ENCODE results near the gene ALAD.
"Not testable (repeated sequence)": the region's sequence is repeated elsewhere in the genome, so short reads cannot be mapped to it uniquely, and the experiment has no call there.

The ALAD gene

GRCh38 chr9:113386571-113387393 lies 14.3 kb downstream of the ALAD start:
- Mint-ChIP-seq H3K4me3 (no peak overlapping the region), H3K4me1 (no peaks in the 10 kb centered on the region), H3K9me3 (no peaks in the 10 kb centered on the region), H3K27me3 (no peaks in the 10 kb centered on the region), H3K27ac (no peak overlapping the region)
- ATAC-seq (no peak), DNase-seq (no peak)

DNA sequence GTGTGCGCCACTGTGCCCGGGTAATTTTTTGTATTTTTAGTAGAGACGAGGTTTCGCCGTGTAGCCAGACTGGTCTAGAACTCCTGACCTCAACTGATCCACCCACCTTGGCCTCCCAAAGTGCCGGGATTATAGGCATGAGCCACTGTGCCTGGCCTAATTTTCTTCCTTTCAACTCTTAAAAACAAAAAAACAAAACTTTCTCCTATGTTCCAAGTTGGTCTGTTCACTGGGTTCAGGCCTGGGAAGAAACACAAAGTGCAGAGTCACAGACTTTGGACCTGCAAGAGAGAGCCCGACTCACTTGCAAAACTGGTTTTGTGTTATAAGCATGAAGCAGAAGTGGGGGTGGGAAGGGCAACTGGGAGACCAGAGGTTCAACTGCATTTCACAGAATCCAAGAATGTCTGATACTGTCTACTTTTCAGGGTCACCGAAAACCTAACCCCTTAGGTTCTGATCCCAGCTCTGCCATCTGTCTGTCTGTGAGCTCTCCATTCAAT lies 19.1 kb downstream of the ALAD start:
- H3K4me1 Mint-ChIP-seq, result no peaks in the 10 kb centered on the region
- no peaks in the 10 kb centered on the region for H3K9me3 Mint-ChIP-seq
- ATAC-seq (no peak), DNase-seq (no peak)
- H3K27me3 Mint-ChIP-seq, result no peaks in the 10 kb centered on the region
- peak overlapping the region in 1 of 2 donors; percentile 12 for H3K27ac Mint-ChIP-seq
- H3K4me3 Mint-ChIP-seq, result no peak overlapping the region

DNA sequence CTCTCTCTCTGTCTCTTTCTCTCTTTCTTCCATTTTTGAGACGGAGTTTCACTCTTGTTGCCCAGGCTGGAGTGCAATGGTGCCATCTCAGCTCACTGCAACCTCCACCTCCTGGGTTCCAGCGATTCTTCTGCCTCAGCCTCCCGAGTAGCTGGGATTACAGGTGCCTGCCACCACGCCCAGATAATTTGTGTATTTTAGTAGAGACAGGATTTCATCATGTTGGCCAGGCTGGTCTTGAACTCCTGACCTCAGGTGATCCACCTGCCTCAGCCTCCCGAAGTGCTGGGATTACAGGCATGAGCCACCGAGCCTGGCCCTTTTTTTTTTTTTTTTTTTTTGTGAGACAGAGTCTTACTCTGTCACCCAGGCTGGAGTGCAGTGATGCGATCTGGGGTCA lies 19.6 kb downstream of the ALAD start:
- H3K9me3 Mint-ChIP-seq, DNase-seq, H3K27ac Mint-ChIP-seq, ATAC-seq, H3K27me3 Mint-ChIP-seq, H3K4me3 Mint-ChIP-seq, H3K4me1 Mint-ChIP-seq: not testable (repeated sequence)

GRCh38 chr9:113380869-113381378 lies 20.2 kb downstream of the ALAD start:
- ATAC-seq (no peak), DNase-seq (no peak)
- Mint-ChIP-seq H3K27ac (no peak overlapping the region), H3K4me3 (no peak overlapping the region), H3K4me1 (peaks cover under 1% of the 10 kb centered on the region), H3K9me3 (no peaks in the 10 kb centered on the region), H3K27me3 (no peaks in the 10 kb centered on the region)

DNA sequence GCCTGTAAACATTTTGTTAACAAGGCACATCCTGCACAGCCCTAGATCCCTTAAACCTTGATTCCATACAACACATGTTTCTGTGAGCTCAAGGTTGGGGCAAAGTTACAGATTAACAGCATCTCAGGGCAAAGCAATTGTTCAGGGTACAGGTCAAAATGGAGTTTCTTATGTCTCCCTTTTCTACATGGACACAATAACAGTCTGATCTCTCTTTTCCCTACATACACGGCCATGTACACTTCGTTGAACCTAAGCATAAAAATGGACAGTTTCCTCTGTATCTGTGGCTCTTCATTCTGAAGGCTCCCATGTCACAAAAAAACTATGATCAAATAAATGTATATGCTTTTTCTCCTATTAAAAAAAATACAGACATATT lies 21.3 kb downstream of the ALAD start:
- not testable (repeated sequence) for H3K4me3 Mint-ChIP-seq, ATAC-seq, H3K27me3 Mint-ChIP-seq, H3K9me3 Mint-ChIP-seq, DNase-seq
- H3K27ac Mint-ChIP-seq, result peak overlapping the region in 1 of 2 donors; percentile 61
- H3K4me1 Mint-ChIP-seq, result peaks cover 12% of the 10 kb centered on the region

GRCh38 chr9:113379094-113379828 lies 21.8 kb downstream of the ALAD start:
- H3K9me3 Mint-ChIP-seq, H3K27me3 Mint-ChIP-seq, H3K4me3 Mint-ChIP-seq, ATAC-seq, DNase-seq, H3K27ac Mint-ChIP-seq: not testable (repeated sequence)
- peaks cover 14% of the 10 kb centered on the region for H3K4me1 Mint-ChIP-seq

DNA sequence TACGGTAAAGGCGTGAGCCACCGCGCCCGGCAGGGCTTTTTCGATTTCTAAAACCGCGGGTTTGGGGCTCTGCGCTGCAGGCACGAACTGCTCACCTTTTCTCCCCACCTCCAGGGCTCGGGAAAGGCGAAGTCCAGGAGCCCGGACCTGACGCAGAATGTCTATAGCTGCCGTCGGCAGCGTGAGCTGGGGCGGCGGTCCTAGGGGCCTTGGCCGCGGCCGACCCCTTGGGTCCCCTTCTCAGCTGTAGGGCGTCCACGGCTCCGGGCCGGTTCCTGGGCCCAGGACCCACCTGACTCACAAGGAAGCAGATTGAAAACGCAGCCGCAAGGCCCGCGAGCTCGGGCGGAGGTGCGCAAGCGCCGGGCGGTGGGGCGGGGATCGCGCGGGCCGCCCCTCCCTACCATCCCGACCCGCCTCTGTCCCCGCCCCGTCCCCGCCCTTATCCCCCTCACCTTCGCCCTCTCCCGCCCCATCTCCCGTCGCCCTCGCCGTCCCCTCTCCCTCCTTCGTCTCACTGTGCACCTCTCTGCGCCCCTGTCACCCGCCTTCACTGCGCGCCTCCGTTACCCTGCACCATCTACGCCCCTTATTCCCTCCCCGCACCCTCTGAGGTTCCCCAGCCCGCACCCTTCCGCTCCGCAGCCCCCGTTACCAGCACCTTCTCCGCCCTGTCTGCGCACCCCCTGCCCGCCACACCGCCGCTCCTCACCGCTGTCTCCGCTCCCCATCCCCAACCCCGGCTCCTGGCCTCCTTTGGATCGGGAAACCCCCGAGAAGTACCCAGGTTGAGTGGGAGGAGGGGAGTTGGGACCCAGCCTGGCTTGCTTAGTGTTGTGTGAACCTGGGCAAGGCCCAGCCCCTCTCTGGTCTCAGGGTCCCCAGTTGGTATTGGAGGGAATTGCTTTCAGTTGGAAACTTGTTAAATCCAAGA lies 24.2 kb downstream of the ALAD start, which contains the start of gene HDHD3:
HDHD3 (minus strand) TSS at position 353 of the 934 bp plus-strand sequence. CDS start 2,632 bp downstream, outside the sequence.
- ATAC-seq, result peak; percentile 92

GRCh38 chr9:113375057-113376023 lies 25.7 kb downstream of the ALAD start:
- H3K4me1 Mint-ChIP-seq, result peaks cover 14% of the 10 kb centered on the region
- H3K4me3 Mint-ChIP-seq, result peak overlapping the region; percentile 76 to 87
- no peak for DNase-seq
- H3K27me3 Mint-ChIP-seq, result no peaks in the 10 kb centered on the region
- peak overlapping the region; percentile 66 to 91 for H3K27ac Mint-ChIP-seq
- ATAC-seq, result no peak
- no peaks in the 10 kb centered on the region for H3K9me3 Mint-ChIP-seq

More for the DNA sequence above, 24.2 kb downstream of the ALAD start, which contains the start of gene HDHD3:
- Mint-ChIP-seq H3K9me3 (no peaks in the 10 kb centered on the region), H3K27ac (peak within 1 kb of the TSS; percentile 74 to 94), H3K27me3 (no peaks in the 10 kb centered on the region), H3K4me1 (peaks cover 14% of the 10 kb centered on the region), H3K4me3 (peak within 1 kb of the TSS; percentile 76 to 87)
- DNase-seq, result peak; percentile 84 to 85

DNA sequence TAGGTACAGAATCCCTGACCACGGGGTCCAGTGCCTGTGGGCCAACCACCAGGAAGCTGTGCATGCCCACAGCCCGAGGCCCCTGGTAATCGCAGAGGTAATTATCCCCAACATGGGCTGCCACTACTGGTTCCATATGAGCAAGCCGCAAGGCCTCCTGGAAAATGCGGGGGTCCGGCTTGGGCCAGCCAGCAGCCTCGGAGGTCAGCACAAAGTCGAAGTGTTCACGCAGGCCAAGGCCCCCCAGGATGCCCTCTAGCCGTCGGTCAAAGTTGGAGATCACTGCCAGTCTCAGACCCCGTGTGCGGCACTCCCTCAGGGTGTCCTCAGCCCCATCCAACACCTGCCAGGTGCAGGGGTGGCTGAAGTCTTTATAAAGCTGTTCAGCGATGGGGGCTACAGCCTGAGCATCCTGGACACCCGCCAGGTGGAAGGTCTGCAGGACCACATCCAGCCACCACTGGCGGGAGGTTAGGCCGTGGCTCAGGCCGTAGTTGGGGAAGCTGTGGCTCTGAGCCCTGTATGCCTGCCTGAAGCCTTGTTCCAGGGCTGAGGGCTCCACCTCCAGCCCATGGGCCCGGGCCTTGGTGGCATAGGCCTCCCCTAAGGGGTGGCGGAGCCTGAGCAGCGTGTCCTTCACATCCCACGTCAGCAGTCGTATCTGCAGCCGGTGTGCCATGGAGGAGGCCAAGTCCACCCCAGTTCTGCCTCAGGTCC lies 27.2 kb downstream of the ALAD start:
- no peak overlapping the region for H3K4me3 Mint-ChIP-seq
- H3K27me3 Mint-ChIP-seq, result no peaks in the 10 kb centered on the region
- no peaks in the 10 kb centered on the region for H3K9me3 Mint-ChIP-seq
- peaks cover 14% of the 10 kb centered on the region for H3K4me1 Mint-ChIP-seq
- no peak for ATAC-seq
- no peak for DNase-seq
- H3K27ac Mint-ChIP-seq, result no peak overlapping the region

- ATAC-seq (no peak), DNase-seq (no peak)
- Mint-ChIP-seq H3K9me3 (no peaks in the 10 kb centered on the region), H3K4me1 (peaks cover 14% of the 10 kb centered on the region), H3K4me3 (no peak overlapping the region), H3K27ac (no peak overlapping the region), H3K27me3 (no peaks in the 10 kb centered on the region)
Observed at GRCh38 chr9:113373256-113373655, 27.8 kb downstream of the ALAD start.

DNA sequence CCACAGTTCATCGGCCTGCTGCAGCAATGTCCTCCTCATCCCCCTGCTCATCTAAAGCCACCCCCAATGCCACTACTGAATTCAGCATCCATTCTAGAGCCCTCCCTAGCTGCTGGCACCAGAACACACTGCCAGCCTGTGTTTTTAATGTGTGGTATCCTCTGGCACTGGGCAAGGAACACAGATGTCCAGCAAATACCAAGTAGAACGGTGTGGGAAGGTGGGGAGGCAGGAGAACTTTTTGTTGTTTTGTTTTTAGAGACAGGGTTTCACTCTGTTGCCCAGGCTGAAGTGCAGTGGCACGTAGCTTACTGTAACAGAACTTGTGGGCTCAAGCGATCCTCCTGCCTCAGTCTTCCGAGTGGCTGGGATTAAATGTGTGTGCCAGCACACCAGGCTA lies 29.0 kb downstream of the ALAD start:
- no peaks in the 10 kb centered on the region for H3K27me3 Mint-ChIP-seq
- DNase-seq (no peak), ATAC-seq (no peak)
- peak overlapping the region in 1 of 2 donors; percentile 82 for H3K27ac Mint-ChIP-seq
- H3K9me3 Mint-ChIP-seq, result no peaks in the 10 kb centered on the region
- peaks cover 14% of the 10 kb centered on the region for H3K4me1 Mint-ChIP-seq
- no peak overlapping the region for H3K4me3 Mint-ChIP-seq

GRCh38 chr9:113370806-113371325 lies 30.2 kb downstream of the ALAD start:
- H3K27ac Mint-ChIP-seq, result no peak overlapping the region
- no peaks in the 10 kb centered on the region for H3K27me3 Mint-ChIP-seq
- peaks cover 12% of the 10 kb centered on the region for H3K4me1 Mint-ChIP-seq
- DNase-seq, result no peak
- H3K4me3 Mint-ChIP-seq, result no peak overlapping the region
- ATAC-seq, result no peak
- H3K9me3 Mint-ChIP-seq, result no peaks in the 10 kb centered on the region

GRCh38 chr9:113369855-113370140 lies 31.3 kb downstream of the ALAD start:
- ATAC-seq, result no peak
- H3K27ac Mint-ChIP-seq, result no peak overlapping the region
- no peak for DNase-seq
- no peaks in the 10 kb centered on the region for H3K9me3 Mint-ChIP-seq
- H3K4me3 Mint-ChIP-seq, result no peak overlapping the region
- no peaks in the 10 kb centered on the region for H3K27me3 Mint-ChIP-seq
- peaks cover 2% of the 10 kb centered on the region for H3K4me1 Mint-ChIP-seq
